Stimulated activated CD8-positive, alpha-beta memory T cell treated with anti-CD3 and anti-CD28 coated beads, Interleukin-4, amount 100 ng/mL, for 24 hours (primary cell): ENCODE measurements around the gene GBGT1.
"Not testable (repeated sequence)": the region's sequence is repeated elsewhere in the genome, so short reads cannot be mapped to it uniquely, and the experiment has no call there.

Experiments used
- DNase-seq: peaks from one replicate; pipeline ENCODE4 v3.0.0-alpha.2; 2020; ENCODE audit warnings: low read depth

GBGT1 gene

GRCh38 chr9:133163504-133164172, at the start of gene GBGT1:
TSS of gene GBGT1 (minus strand) at chr9:133163914. CDS start at chr9:133162412, 1,502 bp downstream.
- no peak for DNase-seq

DNA sequence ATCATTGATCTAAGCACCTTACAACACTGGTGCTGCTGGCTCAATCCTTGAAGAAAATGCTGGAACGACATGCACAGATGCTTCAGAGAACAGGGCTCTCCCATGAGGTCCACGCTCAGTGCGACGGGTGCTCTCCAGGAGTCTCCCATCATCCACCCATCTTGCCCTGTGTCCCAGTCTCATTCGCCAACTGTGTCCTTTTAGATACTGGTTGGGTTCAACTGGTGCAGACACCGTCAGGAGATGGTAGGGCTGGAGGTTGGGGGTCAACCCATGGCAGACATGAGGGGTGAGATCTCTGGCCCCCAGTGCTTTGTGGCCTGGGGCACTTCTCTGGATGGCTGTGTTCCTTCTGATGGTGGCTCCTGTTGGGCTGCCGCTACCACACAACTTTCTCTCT, 46.9 kb upstream of the GBGT1 start:
- no peak for DNase-seq

- no peak for DNase-seq
Observed at GRCh38 chr9:133210202-133210532, 46.5 kb upstream of the GBGT1 start.

DNA sequence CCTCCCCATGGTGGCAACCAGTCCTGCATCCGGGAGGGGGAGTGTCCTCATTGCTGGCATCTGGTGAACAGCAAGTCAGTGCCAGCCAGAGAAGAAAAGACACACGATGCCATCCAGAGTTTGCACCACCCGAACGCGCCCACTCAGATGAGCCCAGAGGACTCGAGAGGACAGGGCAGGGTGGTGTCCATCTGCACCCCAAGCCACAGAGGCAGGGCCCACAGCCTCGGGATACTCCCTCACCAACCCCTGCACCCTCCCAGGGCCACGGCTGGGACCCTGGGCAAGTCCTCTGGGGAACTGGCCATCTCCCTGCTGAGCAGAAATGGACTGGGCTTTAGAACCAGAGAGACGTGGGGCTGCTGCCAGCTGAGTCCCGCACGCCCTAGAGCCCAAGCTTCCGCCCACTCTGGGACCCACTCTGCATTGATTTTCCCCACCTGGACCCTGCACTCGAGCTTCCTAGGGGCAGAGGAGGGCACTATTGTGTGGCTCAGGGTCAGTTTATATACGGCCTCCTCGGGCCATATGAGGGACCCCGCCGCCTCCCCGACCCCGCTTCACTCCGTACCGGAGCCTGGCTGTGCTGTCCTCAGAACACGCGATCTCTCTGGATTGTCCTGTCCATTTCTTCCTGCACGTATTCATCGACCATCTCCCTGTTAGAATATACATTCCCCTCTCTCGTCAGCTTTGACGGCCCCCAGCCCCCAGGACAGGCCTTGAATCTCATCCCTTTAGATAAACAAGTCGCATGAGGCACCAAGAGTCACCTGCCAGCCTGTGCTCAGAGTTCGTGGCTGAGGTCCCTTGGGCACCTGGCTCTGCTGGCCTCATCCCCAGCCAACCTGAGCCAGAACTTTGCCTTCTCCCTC, 45.9 kb upstream of the GBGT1 start:
- not testable (repeated sequence) for DNase-seq

DNA sequence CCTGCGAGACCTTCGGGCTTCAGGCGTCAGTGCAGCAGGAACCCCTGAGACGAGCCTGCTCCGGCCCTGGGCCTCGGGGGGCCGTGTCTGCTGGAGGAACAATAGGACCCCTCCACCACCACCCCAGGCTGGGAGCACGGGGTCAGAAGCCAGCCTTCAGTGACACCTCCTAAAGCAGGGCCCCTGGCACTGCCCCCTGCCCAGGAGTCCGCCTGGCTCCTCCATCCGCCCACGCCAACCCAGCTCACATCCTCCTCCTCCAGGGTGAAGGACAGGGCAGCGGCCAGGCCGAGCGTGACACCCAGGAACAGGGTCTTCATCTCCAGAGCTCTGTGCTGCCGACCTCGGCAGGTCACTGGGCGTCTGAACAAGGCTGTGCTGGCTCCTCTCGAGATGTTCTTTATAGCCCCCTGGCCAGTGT, 45.2 kb upstream of the GBGT1 start, which contains the start of gene OBP2B:
OBP2B (minus strand) TSS at position 371 of the 421 bp plus-strand sequence; CDS start at position 320, 51 bp downstream.
- DNase-seq = not testable (repeated sequence)

DNA sequence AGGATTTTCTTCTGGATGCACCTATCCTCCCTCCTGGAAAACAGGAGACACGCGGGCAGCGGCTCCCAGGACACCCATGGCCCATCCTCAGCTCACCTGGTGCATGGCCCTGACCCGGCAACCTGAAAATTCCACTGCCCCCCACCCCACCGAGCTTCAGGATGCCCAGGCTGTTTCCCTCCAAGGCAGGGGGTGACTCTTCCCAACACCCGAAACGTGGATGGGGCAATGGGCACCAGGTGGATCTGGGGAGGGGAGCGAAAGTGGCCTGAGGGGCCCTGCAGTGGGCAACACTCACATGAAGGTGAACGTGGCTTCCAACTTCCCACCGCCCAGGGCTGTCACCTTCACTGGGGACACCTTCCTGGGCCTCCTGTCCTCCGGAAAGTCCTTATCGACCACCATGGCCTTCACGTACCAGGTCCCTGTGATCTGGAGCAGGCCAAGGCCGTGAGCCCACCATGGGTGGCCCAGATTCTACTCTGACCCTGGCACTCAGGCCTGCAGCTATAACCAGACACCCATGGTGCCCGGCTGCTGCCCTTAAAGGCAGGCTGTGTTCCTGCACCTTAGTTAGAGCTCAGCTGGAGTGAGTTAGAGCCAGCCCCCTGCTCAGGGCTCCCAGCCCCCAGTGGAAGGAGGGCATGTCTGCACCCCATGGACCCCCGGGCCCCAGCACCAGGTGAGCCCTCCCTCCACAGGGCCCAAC, 44.6 kb upstream of the GBGT1 start:
- not testable (repeated sequence) for DNase-seq

GRCh38 chr9:133207540-133208170, 43.9 kb upstream of the GBGT1 start:
- no peak for DNase-seq

GRCh38 chr9:133207021-133207531, 43.4 kb upstream of the GBGT1 start:
- no peak for DNase-seq

DNA sequence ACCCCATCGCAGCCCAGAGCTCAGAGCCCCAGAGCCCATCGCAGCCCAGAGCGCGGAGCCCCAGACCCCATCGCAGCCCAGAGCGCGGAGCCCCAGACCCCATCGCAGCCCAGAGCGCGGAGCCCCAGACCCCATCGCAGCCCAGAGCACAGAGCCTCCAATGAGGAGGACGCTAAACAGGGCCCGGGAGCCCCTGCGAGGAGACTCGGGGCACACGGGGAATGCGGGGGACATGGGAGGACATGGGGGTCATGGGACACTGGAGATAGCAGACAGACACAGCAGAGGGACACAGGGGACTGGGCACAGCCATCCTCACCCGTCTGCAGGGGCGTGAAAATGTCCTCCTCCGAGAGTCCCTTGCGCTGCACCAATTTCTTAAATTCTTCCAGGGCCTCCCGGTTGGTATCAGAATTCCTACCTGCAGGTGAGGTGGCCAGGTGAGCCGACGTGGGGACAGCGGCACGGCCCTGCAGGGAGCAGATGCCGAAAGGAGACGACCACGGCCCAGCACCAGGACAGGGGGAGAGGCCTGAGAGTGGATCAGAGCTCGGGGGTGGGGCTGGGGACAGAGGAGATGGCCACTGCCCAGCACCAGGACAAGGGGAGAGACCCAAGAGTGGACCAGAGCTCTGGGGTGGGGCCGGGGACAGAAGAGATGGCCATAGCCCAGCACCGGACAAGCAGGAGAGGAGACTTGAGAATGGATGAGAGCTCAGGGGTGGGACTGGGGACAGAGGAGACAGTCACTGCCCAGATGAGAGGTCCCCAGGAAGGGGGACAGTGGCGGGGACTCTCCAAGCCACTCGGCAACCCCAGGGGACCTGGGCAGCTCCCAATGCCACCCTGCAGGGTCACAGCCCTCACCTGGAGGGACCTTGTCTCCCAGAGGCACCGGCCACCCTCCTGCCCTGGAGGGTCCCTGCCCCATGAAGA, 42.5 kb upstream of the GBGT1 start:
- DNase-seq = no peak

- not testable (repeated sequence) for DNase-seq
Observed at GRCh38 chr9:133205481-133205887, 41.8 kb upstream of the GBGT1 start.

GRCh38 chr9:133204993-133205336, 41.3 kb upstream of the GBGT1 start:
- no peak for DNase-seq

DNA sequence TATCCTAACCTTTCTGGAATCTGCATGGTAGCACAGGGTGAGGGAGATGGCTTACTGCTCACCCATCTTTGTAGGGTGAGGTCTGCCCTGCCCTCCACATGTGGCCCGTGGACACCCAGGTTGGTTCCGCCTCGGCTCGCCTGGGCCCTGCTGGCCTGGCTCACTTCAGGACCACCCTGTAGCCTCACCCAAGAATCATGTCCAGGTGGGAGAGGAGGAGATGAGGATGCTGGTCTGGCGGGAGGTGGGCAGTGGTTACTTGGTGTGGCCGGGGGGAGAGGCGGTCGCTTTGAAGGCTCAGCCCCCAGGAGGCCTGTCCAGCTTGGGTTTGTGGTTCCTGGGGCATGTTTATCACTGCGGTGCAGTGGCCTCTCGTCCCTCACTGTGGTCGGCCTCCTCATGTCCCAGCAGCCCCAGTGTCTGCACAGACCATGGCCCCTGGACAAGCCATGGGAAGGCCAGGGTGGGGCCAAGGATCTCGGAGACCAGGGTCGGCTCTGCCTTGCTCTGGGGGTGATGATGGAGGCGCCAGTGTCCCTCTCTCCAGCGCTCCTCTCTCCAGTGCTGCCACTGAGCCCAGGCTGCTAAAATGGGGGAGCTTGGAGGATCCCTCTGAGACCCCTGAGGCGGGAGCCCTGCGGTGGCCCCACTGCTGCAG, 40.8 kb upstream of the GBGT1 start:
- no peak for DNase-seq

DNA sequence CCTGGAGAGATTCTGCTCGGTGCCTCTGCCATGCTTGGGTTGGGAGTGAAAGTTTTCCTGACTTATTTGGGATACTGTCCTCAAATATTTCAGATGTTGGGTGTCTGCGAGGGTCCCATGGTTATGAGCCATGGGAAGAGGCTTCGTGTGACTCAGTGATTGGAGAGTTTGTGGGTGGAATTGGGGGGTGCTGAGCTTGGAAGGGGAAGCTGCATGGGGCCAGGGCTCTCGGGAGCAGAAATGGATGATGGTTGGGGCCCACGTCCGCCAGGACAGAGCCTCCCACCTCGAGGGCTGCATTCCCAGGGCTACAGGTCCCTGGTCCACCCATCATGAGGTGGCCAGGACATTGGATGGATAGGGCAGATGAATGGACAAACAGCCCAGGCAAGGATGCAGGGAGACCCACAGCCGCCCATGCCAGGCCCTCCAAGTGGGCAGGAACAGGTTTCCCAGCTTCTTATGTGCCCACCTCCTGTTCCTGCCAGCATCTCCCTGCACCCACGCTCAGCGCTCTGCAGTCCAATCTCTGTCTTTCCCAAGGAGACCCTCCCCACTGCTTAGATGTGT, 39.9 kb upstream of the GBGT1 start:
- no peak for DNase-seq

DNA sequence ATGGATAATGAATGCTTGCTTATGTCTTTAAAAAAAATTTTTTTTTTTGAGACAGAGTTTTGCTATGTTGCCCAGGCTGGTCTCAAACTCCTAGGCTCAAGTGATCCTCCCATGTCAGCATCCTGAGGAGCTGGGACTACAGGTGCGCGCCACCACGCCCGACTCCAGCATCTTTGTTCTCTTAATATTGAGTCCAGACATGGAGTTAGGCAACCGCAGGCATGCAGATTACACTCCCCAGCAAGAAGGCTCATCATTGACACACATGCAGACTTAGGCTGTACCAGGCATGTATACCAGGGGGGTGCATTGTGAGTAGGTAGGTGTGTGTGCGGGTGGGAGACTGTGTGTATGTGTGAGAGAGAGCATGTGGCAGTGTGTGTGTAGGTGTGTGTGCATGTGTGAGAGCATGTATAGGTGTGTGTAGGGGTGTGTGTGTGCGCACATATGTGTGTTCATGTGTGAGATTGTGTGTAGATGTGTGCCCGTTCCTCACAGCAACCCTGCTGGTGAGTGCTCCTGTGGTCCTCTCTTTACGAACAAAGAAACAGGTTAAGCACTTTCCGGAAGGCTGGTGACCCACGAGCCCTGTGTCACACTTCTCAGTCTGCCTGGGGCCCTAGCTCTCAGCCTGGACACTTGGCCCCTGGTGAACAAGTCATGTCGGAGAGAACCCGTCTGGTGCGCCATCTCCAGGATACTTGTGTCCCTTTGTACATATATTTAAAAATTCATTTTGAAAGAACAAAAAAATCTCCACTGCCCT, 39.2 kb upstream of the GBGT1 start:
- no peak for DNase-seq

DNA sequence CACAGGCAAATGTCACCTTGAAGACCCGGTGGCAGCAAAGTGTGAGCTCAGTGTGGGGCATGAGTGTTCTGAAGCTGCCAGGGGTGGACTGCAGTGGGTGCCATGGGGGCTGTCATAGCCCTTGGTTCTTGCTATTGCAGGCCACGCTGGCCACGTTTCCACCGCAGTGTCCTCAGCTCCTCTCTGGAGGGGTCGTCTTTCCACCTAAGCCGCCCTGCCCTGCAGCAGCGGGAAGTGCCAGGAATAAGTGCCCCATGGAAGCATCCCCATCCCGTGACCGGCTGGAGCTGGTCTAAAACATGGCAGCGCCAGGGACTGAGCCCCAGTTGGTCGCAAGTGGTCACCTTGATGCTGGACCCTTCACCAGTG, 38.4 kb upstream of the GBGT1 start:
- no peak for DNase-seq

DNA sequence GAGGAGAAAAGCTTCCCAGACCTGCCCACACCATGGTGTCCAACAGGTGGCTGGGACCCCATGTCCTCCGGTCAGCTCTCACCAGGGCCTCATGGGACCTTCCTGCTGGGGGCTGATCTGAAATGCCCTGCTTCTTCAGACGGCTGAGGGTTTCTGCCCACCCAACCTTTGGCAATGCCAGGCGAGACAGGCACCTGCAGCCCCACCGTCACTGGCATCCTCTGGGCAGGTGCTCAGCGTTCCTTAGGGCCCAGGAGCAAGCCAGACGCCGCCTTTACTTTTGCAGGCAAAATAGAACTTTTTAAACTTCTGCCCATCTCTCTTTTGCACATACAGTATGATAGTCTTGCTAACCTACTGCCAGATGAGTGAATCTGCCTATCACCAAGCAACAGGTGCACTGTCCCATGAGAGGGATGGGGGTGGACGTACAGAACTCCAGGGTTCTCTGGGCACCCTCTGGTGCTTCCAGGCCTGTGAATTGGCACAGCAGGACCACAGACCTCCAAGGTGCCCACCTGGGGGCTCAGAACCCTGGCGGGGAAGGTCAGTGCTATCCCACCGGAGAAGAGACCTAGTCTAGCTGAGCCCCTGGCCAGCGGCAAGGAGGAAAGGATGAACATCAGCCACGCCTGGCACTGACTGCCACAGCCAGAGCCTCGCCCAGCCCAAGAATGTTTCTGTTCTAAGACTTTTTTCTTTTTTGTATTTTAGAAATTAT, 37.9 kb upstream of the GBGT1 start:
- no peak for DNase-seq

- DNase-seq = no peak
Observed at GRCh38 chr9:133200631-133201030, 36.9 kb upstream of the GBGT1 start.

DNA sequence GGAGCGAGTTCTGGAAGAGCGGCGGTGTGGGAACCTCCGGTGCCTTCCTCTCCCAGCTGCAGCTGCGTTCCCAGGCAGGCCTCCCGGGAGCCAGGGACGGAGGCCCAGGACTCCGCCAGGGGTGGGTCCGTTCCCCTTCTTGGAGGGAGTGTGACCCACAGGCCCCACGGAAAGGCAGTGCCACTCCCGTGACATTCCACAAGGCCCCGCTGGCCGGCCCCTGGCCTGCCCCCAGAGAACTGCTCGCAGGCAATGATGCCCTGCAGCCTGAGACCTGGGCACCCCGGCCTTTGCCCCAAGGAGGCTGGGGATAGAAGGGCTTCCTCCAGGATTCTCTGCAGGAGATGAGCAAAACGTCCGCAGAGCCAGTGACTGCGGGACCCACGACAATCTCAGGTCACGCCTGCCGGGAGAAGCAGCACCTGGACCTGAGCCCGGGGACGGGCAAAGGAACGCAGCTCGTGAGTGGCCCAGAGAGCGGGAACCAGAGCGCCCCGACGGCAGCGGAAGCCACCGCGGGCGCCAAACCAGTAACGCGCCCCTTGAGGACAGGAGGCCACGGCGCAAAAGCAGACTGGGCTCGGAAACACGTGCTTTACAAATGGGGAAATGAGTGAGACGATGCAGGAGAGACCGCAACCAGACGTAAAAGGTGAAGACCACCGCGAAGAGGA, 36.1 kb upstream of the GBGT1 start:
- DNase-seq = peak; percentile 40
